Measurements from ENCODE around the gene PCSK2.

PCSK2 gene

DNA sequence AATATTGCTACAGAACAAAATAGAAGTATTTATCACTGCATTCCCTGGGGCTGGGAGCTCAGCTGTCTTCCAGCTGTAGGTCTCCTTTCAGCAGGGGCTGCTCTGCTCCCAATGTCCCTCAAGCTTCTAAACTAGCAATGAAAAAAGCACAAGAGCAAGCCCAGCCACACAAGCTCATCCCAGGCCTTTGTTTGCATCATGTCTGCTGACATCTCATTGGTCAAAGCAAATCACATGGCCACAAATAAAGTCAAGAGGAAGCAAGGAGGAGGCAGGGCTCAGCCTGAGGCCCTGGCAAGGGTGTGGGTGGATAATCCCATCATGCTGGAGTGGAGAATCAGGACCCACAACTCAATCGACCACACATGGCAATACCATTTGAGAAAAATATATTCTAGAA is 306.6 kb downstream of the PCSK2 start:
- Mint-ChIP-seq H3K4me3 (no peak overlapping the region), H3K4me1 (ENCODE audit: low read depth) (peaks cover 31% of the 10 kb centered on the region), H3K27ac (no peak overlapping the region)

DNA sequence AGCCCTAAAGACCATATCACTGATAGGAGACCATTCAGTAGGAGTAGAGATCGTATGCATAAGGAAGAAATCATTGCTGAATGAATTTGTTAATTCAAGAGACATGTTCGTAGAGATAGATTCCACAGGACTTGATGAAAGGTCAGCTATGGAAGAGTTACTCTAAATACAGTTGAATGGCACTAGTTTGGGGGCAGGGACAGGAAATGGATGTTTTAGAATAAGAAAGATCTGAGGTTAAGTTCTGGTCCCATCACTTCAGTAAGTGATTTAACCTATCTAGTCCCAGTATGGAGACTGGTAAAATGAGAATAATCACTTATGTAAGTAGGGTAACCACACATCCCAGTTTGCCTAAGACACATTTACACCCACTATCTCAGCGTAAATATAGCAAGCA is 307.2 kb downstream of the PCSK2 start:
- H3K9me3 Mint-ChIP-seq, result no peaks in the 10 kb centered on the region
- peaks cover 36% of the 10 kb centered on the region for H3K4me1 Mint-ChIP-seq (ENCODE audit: low read depth)
- H3K27me3 Mint-ChIP-seq, result peaks cover 22% of the 10 kb centered on the region
- H3K4me3 Mint-ChIP-seq, result no peak overlapping the region
- no peak overlapping the region for H3K27ac Mint-ChIP-seq
- no peaks in the 10 kb centered on the region for H3K36me3 Mint-ChIP-seq (ENCODE audit: low read depth)

More for the DNA sequence above, 306.6 kb downstream of the PCSK2 start:
- Mint-ChIP-seq H3K27me3 (peaks cover 22% of the 10 kb centered on the region), H3K9me3 (no peaks in the 10 kb centered on the region), H3K36me3 (ENCODE audit: low read depth) (no peaks in the 10 kb centered on the region)

All from stimulated activated naive CD8-positive, alpha-beta T cell treated with anti-CD3 and anti-CD28 coated beads, Interleukin-15, Interleukin-2, amounts not matched to agents 100 ng/mL and 50 ng/mL, for 24 hours (primary cell).